Brain pericyte (primary cell): ENCODE measurements around the gene EIF5AL1.
"Not testable (repeated sequence)": the region's sequence is repeated elsewhere in the genome, so short reads cannot be mapped to it uniquely, and the experiment has no call there.

Source experiments
- DNase-seq: peaks from one replicate; pipeline ENCODE4 v3.0.0-alpha.2; 2012; ENCODE audit warnings: low read depth, low spot score

EIF5AL1 gene

GRCh38 chr10:79487296-79488194, 24.8 kb upstream of the EIF5AL1 start:
- no peak for DNase-seq

GRCh38 chr10:79488336-79488735, 24.0 kb upstream of the EIF5AL1 start:
- no peak for DNase-seq

GRCh38 chr10:79488870-79489269, 23.5 kb upstream of the EIF5AL1 start:
- no peak for DNase-seq

GRCh38 chr10:79490400-79491142, 21.8 kb upstream of the EIF5AL1 start:
- peak; percentile 42 for DNase-seq

- DNase-seq = no peak
These were observed 21.0 kb upstream of the EIF5AL1 start for GRCh38 chr10:79491143-79491835.

- no peak for DNase-seq
These were observed 20.1 kb upstream of the EIF5AL1 start for GRCh38 chr10:79492256-79492655.

- no peak for DNase-seq
These were observed 19.5 kb upstream of the EIF5AL1 start for GRCh38 chr10:79492839-79493238.

- no peak for DNase-seq
These were observed 18.5 kb upstream of the EIF5AL1 start for GRCh38 chr10:79493806-79494205.

GRCh38 chr10:79494871-79495705, 17.2 kb upstream of the EIF5AL1 start:
- no peak for DNase-seq

GRCh38 chr10:79495791-79496190, 16.5 kb upstream of the EIF5AL1 start:
- no peak for DNase-seq

- no peak for DNase-seq
These were observed 15.4 kb upstream of the EIF5AL1 start for GRCh38 chr10:79496896-79497295.

- DNase-seq = no peak
These were observed 14.0 kb upstream of the EIF5AL1 start for GRCh38 chr10:79498291-79498829.

- no peak for DNase-seq
These were observed 9.6 kb upstream of the EIF5AL1 start for GRCh38 chr10:79502561-79503309.

GRCh38 chr10:79503787-79504186, 8.5 kb upstream of the EIF5AL1 start:
- not testable (repeated sequence) for DNase-seq

GRCh38 chr10:79504483-79504882, 7.8 kb upstream of the EIF5AL1 start:
- not testable (repeated sequence) for DNase-seq

- DNase-seq = not testable (repeated sequence)
These were observed 7.0 kb upstream of the EIF5AL1 start for GRCh38 chr10:79505328-79505727.

GRCh38 chr10:79505829-79506228, 6.5 kb upstream of the EIF5AL1 start:
- DNase-seq = no peak

GRCh38 chr10:79507440-79508167, 4.7 kb upstream of the EIF5AL1 start:
- DNase-seq = no peak

- DNase-seq = not testable (repeated sequence)
These were observed 4.1 kb upstream of the EIF5AL1 start for GRCh38 chr10:79508245-79508644.
